NCI-H82 treated with DMSO at 0.1 percent for 48 hours (cell line): Measurements from ENCODE around the gene JADE3.
A peak's percentile ranks its signal among the peaks of the same experiment; 100 is the strongest.
"Not testable (repeated sequence)": the region's sequence is repeated elsewhere in the genome, so short reads cannot be mapped to it uniquely, and the experiment has no call there.

Experiments used
- DNase-seq: peaks from one replicate; lab custom pipeline; 2025; ENCODE audit not compliant: unreplicated experiment; lab: John Stamatoyannopoulos, UW

Gene JADE3

GRCh38 chrX:46929439-46930261 is 17.4 kb downstream of the JADE3 start:
- no peak for DNase-seq

- no peak for DNase-seq
These were observed 23.1 kb downstream of the JADE3 start for GRCh38 chrX:46935295-46935694.

GRCh38 chrX:46938589-46938988 is 26.4 kb downstream of the JADE3 start:
- no peak for DNase-seq

GRCh38 chrX:46941341-46941740 is 29.1 kb downstream of the JADE3 start:
- DNase-seq: no peak

GRCh38 chrX:46953137-46953527 is 40.9 kb downstream of the JADE3 start:
- DNase-seq: no peak

GRCh38 chrX:46953597-46953996 is 41.4 kb downstream of the JADE3 start:
- DNase-seq: no peak

GRCh38 chrX:46954716-46955115 is 42.5 kb downstream of the JADE3 start:
- no peak for DNase-seq

- DNase-seq: not testable (repeated sequence)
These were observed 44.4 kb downstream of the JADE3 start for GRCh38 chrX:46956589-46956988.

- DNase-seq: no peak
These were observed 45.1 kb downstream of the JADE3 start for GRCh38 chrX:46957297-46957696.

GRCh38 chrX:46959101-46959500 is 46.9 kb downstream of the JADE3 start:
- no peak for DNase-seq

- no peak for DNase-seq
These were observed 47.9 kb downstream of the JADE3 start for GRCh38 chrX:46959985-46960700.

GRCh38 chrX:46961097-46961496 is 48.9 kb downstream of the JADE3 start:
- DNase-seq: no peak

- DNase-seq: no peak
These were observed 49.5 kb downstream of the JADE3 start for GRCh38 chrX:46961574-46962283.

- DNase-seq: no peak
These were observed 53.0 kb downstream of the JADE3 start for GRCh38 chrX:46965125-46965758.

GRCh38 chrX:46967547-46967946 is 55.3 kb downstream of the JADE3 start:
- DNase-seq: no peak

GRCh38 chrX:46977046-46977445 is 64.8 kb downstream of the JADE3 start:
- not testable (repeated sequence) for DNase-seq

GRCh38 chrX:46978341-46979291 is 66.4 kb downstream of the JADE3 start:
- DNase-seq: peak; percentile 40

- no peak for DNase-seq
These were observed 72.5 kb downstream of the JADE3 start for GRCh38 chrX:46984705-46985104.

GRCh38 chrX:46989548-46989947 is 77.3 kb downstream of the JADE3 start:
- DNase-seq: no peak

GRCh38 chrX:46991664-46992063 is 79.4 kb downstream of the JADE3 start:
- peak; percentile 72 for DNase-seq
